GM23248 (cell line): Measurements from ENCODE around the gene SCO1.

Source experiments
- EZH2 ChIP-seq: fragments of 200-600 bp; sonication (generic); IDR thresholded peaks from 2 replicates; pipeline ENCODE4 v1.6.1; 2018; ENCODE audit warnings: antibody characterized with exemption, mild to moderate bottlenecking; ENCODE audit not compliant: insufficient read depth, poor library complexity, severe bottlenecking
- EZH2phosphoT487 ChIP-seq: fragments of 200-600 bp; sonication (generic); IDR thresholded peaks from 2 replicates; pipeline ENCODE4 v1.6.1; 2018; ENCODE audit warnings: antibody characterized with exemption, moderate library complexity, mild to moderate bottlenecking, low read depth; ENCODE audit not compliant: insufficient read depth

DNA sequence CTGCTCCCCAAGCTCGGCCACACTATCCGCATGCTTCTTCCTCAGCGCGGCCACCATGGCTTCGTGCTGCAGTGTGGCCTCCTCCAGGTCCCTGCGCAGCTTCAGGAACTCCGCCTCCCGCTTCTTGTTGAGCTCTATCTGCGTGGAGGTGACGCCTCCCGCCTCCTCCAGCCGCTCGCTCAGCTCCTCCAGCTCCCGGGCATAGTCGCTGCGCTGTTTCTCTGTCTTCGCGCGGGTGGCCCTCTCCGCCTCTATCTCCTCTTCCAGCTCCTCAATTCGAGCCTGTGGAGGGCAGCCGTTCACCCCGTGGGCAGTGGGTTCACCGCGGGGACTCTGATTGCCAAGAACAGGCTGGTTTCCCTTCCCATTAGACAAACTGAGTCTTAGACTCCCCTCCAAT is 59.2 kb downstream of the SCO1 start:
- no peak for TF ChIP-seq EZH2
- TF ChIP-seq EZH2phosphoT487, result no peak
